ENCODE results near the gene ALDH2.
"Not testable (repeated sequence)": the region's sequence is repeated elsewhere in the genome, so short reads cannot be mapped to it uniquely, and the experiment has no call there.

Gene ALDH2

DNA sequence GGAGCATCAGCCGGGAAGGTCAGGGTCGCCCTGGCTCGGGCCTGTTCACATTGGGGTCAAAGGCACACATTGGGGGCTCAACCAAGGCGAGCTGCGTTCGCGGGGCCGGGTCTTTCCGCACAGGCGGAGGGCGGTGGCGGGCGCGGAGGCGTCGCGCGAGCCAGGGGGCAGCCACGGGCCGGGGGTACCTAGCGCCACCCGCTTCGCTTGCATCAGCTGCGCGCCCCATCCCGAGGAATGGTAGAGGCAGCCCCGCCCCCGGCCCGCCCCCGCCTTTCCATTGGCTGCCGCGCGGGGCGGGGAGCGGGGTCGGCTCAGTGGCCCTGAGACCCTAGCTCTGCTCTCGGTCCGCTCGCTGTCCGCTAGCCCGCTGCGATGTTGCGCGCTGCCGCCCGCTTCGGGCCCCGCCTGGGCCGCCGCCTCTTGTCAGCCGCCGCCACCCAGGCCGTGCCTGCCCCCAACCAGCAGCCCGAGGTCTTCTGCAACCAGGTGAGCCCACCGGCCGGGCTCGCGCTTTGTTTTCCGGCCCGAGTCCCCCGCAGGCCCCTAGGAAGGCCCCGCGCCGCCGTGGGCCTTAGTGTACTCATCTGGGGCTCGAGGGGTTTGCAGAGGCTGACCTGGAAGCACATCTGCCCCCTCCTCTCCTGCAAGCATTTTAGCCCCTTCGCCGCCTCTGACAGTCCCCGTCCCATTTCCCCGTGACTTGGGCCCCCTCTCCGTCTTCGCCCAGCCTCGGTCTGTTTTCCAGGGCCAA is at the start of gene ALDH2:
ALDH2 (plus strand) TSS at position 326 of the 754 bp plus-strand sequence; CDS start at position 376, 50 bp downstream.
- DNase-seq = peak; percentile 52 to 72

DNA sequence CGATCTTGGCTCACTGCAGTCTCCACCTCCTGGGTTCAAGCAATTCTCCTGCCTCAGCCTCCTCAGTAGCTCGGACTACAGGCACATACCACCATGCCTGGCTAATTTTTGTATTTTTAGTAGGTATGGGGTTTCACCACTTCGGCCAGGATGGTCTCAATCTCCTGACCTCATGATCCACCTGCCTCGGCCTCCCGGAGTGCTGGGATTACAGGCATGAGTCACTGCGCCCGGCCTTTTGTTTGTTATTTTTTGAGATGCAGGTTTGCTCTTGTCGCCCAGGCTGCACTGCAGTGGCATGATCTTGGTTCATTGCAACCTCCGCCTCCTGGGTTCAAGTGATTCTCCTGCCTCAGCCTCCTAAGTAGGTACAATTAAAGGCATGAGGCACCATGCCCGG is 47.4 kb upstream of the ALDH2 start:
- DNase-seq = not testable (repeated sequence)

DNA sequence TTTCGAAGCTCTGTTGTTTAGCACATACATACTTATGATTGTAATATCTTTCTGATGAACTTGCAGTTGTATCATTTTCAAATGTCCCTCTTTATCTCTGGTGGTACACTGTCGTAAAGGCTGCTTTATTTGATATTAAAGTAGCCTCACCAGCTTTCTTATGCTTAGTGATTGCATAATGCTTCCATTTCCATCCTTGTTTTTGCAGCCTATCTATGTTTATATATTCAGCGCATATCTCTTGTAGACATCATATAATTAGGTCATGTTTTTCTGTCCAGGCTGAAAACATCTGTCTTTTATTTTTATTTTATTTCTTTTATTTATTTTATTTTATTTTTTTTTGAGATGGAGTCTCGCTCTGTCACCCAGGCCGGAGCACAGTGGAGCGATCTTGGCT is 46.3 kb upstream of the ALDH2 start:
- no peak for DNase-seq

DNA sequence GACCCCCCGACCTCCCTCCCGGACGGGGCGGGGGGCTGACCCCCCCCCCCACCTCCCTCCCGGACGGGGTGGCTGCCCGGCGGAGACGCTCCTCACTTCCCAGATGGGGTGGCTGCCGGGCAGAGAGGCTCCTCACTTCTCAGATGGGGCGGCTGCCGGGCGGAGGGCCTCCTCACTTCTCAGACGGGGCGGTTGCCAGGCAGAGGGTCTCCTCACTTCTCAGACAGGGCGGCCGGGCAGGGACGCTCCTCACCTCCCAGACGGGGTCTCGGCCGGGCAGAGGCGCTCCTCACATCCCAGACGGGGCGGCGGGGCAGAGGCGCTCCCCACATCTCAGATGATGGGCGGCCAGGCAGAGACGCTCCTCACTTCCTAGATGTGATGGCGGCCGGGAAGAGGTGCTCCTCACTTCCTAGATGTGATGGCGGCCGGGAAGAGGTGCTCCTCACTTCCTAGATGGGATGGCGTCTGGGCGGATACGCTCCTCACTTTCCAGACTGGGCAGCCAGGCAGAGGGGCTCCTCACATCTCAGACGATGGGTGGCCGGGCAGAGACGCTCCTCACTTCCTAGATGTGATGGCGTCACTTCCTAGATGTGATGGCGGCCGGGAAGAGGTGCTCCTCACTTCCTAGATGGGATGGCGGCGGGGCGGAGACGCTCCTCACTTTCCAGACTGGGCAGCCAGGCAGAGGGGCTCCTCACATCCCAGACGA is 42.9 kb upstream of the ALDH2 start:
- not testable (repeated sequence) for DNase-seq

DNA sequence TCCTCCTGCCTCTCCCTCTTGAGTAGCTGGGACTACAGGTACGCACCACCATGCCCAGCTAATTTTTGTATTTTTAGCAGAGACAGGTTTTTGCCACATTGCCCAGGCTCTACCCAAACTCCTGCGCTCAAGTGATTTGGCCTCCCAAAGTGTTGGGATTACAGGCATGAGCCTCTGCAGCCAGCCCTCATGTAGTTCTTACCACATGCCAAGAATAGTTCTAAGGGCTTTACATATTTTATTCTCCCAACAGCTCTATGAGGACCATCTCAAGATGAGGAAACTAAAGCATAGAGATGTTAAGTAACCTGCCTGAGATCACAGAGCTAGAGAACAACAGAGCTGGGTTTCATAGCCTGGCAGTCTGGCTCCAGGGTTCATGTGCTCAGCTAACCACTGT is 37.9 kb upstream of the ALDH2 start:
- no peak for DNase-seq

DNA sequence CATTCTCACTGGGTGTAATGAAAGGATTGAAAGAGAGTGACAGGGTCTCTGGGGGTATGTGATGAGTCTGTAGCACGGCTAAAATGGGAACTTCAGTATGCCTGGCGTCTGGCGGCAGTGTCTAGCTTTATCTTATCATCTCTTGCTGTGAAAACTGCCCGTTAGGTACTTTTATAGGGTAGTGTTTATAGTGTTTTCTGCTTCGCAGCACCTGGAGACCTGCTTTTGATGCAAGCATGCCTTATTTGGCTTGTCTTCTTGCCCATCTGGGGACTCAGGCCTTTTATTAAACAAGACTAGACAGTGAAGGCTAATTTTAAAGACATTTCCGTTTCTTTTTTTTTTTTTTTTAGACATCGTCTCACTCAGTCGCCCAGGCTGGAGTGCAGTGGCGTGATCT is 36.3 kb upstream of the ALDH2 start:
- DNase-seq = no peak

DNA sequence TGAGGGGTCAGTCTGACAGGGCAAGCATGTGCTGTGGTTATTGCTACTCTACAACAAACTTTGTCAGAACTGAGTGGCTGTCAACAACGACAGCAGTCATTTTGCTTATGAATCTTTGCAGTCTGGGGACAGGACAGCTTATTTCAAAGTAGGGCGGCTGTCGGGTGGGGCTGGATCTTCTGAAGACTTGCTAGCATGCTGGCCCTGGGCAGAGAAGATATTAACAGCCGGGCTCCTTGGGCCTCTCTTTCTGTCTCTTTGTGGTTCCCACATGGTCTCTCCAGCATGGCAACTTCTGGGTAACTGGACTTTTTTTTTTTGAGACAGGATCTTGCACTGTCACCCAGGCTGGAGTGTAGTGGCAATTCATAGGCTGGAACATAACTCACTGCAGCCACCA is 33.9 kb upstream of the ALDH2 start:
- DNase-seq = no peak

DNA sequence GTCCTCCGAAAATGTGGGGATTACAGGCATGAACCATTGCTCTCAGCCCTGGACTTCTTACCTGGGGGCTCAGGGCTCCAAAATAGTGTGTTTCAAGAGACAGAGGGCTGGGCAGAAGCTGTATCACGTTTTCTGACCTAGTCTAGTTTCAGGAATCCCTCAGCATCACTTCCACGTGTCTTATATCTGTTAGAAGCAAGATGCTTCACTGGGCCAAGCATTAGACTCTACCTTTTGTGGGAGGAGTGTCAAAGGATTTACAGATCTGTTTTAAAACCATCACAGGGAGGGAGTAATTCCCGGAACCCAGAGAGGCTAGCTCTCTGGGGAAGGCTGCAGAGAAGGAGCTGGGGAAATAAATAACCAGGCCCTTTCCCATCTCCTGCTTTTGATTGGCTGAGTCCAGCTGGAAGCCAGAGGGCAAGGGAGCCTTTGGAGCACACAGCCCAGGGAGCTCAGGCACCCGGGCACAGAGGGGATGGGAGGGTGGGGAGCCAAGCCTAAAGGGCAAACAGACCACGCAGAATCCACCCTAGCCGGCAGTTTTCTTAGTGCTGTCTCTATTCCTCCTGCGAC is 33.3 kb upstream of the ALDH2 start:
- DNase-seq = no peak

DNA sequence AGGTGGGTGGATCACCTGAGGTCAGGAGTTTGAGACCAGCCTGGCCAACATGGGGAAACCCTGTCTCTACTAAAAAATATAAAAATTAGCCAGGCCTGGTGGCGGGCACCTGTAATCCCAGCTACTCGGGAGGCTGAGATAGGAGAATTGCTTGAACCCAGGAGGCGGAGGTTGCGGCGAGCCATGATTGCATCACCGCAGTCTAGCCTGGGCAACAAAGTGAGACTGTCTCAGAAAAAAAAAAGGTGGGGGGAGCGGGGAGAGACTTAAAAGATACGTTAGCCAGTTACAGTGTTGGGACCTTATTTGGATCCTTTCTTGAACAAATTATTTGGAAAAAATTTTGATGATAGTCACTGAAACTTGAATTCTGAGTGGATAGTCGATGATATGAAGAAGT is 27.2 kb upstream of the ALDH2 start:
- DNase-seq = not testable (repeated sequence)

DNA sequence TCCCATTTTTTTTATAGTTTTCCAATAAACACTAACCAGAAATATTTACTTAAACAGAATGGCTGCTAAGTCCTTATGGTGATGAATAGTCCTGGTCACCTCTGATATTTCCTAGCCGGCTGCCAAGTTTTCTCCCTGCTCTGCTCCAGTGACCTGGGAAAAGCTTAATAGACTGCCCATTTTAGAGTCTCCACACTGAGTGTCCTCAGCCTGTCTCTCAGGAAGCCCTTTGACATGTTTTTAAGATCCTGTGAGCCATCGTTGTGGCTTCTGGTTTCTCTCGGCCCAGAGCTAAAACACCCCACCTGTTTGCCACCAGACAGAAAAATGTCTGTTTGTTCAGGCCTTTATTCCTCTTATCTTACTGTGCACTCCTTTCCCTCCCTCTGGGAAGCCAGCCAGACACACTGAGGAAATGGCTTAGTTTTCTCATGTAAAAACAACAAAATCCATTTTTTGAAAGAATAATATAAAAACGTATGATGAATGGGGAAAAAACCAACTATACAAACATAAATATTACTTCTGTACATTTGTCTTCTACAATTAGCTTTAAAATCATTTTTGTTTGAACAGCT is 25.4 kb upstream of the ALDH2 start:
- peak in 1 of 2 experiments; percentile 25 for DNase-seq

DNA sequence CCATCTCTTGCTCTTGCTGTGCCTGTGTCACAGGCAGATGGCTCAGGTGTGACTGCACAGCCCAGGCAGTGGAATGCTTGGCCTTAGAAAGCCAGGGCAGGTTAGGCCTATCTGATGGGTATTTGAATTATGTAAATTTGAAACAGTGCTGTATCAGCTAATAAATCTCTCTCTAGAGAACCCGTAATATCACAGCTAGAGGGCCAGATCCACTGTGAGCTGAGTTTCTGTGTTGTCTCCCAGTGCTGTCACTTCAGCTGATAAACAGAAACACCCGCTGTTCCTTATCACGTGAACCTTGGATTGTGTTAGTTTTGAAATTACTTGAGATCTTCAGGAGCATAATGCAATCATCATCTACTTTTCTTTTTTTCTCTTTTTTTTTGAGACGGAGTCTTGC is 21.5 kb upstream of the ALDH2 start:
- DNase-seq = no peak

DNA sequence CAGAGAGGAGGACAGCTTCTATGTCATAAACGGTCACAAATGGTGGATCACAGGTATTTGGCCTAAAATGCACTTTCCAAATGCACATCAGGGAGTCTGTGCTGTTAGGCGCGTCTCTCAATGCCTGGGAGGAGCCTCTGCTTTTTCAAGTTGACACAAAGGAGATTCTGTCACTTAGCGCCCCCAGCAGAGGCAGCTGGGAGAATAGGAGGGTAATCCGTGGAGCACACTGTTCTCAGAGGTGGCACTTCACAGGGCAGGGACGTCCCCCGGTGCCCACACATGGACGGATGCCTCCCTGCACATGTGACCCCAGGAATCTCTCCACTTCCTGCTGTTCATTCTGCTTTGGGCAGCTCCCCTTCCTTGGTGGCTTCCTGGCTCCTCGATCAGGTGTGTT is 19.4 kb upstream of the ALDH2 start:
- no peak for DNase-seq

DNA sequence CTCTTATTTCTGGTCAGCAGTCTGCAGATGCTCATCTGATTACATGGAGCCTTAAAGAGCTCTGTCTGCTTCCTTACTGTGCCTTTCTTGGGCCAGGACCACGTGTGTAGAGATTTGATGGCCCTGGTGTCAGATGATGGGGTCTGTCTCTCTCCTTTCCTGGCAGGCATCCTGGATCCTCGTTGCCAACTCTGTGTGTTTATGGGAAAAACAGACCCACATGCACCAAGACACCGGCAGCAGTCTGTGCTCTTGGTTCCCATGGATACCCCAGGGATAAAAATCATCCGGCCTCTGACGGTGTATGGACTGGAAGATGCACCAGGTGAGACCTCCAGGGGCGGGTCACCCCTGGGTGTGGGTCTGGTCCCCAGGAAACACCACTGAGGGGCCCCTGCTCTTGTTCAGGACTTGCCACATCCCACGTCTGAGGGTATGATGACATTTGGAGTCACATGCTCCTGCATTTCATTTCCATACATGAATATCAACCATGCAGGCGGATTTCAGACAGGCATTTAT is 18.5 kb upstream of the ALDH2 start:
- DNase-seq = no peak

DNA sequence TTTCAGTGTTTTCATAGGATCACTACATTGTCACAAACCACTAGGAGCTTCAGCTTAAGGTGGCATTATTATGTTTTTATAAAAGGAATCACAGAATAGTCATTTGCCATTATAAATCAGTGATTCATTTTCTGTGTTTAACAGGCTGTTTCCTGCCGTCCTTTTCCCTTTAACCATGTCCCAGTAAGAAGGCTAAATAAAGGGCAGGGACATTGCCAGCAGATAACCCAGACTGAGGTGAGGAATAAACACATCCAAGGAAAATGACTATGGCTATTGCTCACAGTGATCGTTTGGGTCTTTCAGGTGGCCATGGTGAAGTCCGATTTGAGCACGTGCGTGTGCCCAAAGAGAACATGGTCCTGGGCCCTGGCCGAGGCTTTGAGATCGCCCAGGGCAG is 17.9 kb upstream of the ALDH2 start:
- DNase-seq = no peak

DNA sequence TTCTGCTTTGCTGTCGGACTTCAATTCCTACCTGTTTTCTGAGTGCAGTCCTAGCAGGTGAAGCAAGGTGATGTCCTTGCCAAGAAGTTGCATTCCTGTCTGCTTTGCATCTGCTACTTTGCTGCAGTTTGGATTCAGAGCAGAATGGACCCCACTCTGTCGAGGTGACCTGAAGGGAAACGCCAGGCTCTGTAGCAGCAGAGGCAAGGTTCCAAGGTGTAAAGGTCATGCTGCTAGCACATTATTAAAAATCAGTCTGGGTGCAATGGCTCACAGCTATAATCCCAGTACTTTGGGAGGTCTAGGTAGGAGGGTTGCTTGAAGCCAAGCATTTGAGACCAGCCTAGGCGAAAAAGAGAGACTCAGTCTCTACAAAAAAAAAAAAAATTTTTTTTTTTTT is 17.3 kb upstream of the ALDH2 start:
- no peak for DNase-seq

DNA sequence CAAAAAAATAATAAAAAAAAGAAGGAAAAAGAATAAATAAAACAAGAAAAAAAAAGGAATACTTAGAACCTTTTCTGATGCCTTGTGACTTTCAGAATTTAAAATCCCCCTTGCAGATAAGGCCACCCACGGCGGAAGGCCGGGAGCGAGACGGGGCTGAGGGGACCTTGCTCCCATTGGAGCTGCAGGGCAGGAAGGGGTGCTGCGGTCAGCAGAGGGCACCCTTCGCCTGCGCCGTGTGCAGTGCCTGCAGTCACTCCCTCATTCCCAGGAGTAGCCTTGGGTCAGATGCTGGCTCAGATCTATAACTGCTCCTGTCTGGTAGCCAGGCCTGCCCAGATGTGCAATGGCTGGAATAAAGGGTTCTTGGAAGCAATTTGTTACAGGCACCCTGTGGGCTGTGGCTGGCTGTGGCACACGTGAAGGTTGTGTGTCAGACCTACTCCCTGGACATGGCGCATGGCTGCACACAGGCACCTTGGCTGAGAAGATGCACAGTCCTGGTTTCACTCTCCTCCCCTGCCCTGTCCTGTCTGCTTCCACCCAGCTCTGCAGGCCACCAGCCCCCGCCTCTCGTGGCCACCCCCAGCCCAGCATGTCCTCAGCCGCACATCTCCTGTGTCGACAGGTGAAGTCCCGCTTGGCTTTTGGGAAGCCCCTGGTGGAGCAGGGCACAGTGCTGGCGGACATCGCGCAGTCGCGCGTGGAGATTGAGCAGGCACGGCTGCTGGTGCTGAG is 13.4 kb upstream of the ALDH2 start:
- DNase-seq = peak; percentile 37 to 57

DNA sequence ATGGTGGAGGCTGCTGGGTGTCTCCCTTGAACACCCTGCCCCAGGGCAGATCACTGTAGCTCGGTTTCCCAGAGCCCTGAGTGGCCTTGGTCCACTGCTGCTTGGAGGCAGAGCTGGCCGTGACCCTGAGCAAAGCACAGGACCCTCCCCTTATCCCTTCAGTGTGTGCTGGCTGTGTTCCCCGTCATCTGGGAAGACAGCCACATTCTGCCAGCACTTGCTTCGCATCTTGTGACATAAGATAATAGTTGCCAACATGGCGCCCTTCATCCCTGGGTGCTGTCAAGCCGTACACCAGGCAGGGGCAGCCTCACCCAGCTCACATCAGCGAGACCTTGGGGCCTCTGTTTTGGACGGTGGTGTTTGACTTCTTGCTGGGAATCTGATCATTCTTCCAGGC is 12.1 kb upstream of the ALDH2 start:
- no peak for DNase-seq

DNA sequence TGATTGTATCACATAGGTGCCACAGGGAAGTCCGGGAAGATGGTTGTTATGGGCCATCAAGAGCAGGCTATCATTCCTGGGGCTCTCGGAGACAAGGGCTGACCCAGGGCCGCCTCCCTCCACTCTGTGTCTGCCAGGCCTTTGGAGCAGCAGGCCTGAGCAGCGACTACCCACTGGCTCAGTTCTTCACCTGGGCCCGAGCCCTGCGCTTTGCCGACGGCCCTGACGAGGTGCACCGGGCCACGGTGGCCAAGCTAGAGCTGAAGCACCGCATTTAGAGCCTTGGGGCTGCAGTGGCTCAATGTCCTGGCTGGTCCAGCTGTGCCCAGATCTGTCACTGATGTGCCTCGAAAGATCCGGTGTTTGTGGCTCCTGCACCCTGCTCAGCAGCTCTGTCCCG is 10.5 kb upstream of the ALDH2 start:
- no peak for DNase-seq

DNA sequence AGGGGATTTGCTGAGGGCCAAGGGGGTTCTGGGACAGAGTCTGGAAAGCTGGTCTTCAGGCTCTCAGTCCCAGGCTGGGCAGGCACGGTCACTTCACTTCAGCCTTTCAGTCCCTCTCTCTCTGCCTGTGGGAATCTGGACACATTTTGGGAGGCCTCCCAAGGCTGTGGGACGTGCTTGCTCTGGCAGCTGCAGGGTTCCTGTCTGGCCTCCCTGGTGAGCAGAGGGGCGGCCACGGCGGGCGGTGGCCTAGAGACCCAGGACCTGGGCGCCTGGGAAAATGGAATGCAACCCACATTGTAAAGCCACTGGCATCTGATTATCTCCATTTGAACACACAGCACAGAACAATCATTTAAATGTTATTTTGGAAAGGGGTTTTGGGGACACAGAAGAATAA is 10.1 kb upstream of the ALDH2 start:
- no peak for DNase-seq

DNA sequence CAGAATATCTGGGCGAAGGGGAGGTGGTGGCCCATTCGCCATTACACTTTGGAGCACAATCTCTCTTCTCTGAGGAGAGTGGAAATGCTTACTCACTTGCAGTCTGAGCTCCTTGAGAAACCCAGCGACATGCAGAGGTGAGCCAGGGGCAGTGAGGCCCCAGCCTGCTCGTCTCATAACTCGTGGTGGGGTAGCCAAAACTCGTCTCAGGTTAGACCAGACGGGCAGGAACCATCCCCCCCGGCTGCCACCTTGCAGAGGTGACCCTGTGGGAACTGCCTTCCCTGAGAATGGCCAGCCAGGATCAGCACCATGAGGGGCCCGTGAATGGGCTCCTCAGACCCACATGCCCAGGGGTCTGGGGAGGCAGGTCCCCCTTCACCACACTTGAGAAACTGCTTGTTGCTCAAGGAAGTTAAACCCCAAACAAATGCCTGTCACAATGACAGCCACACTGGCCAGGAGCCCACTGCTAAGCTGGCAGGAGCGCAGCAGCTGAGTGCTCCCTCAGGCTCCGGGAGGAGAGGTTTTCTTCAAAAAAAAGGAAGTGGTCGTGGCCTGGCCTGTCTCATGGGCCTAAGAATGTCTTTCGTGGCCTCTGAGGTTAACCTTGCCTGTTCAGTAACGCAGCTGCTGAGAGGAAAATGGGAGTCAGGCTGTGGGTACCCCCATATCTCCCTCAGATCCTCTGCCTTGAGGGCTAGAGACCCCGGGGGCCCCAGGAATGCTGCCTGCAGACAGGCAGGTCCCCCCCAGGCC is 9.2 kb upstream of the ALDH2 start:
- no peak for DNase-seq

DNA sequence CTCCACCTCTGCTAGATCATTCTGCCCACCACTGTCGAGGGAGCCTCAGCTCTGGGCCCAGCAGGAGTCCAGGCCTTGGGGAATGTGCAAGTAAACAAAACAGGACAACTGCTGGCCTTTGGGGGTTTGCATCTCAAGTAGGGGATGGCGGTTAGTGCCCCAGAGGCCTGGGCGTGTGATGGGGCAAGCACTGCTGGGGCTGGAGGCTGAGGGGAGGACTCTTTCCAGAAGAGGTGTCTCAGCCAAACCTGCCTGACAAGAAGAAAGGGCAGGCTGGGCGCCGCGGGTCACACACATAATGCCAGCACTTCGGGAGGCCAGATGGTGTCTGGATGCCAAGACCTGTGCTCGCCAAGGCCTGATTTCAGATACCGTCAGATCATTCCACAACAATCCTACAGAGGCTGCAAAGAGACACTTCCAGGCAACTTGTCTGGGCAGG is 8.6 kb upstream of the ALDH2 start:
- no peak for DNase-seq

DNA sequence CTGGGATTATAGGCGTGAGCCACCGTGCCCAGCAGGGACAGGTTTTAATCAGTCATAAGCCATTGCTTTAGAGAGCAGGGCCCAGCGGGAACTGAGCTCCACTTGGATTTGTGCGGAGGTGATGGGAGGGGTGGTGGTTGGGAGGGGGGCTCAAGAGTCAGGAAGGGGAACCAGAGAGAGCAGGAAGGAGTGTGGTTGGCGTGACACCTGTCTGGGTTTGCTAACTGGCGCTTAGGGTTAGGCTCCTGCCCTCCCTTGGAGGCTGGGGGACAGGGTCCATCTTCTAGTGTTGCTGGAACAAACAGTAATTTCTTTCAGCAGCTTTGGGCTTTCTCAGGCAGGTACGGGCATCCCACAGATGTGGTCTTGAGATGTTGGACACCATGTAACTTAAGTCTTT is 7.5 kb upstream of the ALDH2 start:
- DNase-seq = no peak

All from SHP77 (cell line).